ENCODE results near the gene DACT3.
A peak's percentile ranks its signal among the peaks of the same experiment; 100 is the strongest.

The DACT3 gene

DNA sequence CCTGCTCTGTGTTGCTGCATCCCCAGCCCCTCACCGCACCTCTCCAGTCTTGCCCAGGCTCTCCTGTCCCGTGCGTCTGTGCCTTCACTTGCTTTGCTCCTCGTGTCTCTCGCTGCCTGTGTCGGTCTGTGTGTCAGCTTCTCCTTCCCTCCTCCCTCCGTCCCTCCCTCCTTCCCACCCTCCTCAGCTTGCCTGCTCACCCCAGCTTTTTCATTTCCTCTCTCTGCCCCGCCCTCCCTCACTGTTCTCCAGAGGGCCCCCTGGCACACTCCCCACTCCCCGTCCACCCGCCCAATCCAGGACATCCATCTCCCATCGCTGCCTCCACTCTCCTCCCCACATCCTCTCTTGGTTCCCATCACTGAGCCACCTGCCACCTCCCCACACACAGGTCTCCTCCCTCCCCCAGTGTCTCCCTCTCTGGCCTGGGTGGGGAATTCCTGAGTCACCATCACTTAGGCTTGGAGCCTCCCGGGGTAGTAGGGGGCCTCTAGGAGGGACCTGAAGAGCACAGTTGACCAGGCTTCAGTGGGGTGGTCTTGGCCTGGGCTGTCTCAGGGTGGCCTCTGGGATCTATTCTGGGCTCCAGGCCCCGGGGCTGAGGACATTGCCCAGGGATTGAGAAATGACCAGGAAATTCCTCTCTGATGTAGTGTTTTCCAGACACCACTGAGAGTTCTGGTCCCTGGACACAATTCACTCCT lies 35.9 kb downstream of the DACT3 start, which contains the start of gene PTGIR:
TSS of gene PTGIR (minus strand) at position 132 of the 704 bp plus-strand sequence. CDS start 864 bp downstream, outside the sequence.
- no peaks in the 10 kb centered on the region for H4K20me1 ChIP-seq
- H3K4me3 ChIP-seq, result 0 out of 2 replicates have a peak within 1 kb of the TSS, but pooled peaks have one; percentile 11
- peak within 1 kb of the TSS; percentile 80 for H3K4me2 ChIP-seq
- TF ChIP-seq Cebpa-rat (IDR thresholded peaks at IDR 0.05), result no peak
- H3K9me3 ChIP-seq, result no peaks in the 10 kb centered on the region
- H3K27me3 ChIP-seq, result no peaks in the 10 kb centered on the region
- H3K4me1 ChIP-seq, result peaks cover 87% of the 10 kb centered on the region
- peak within 1 kb of the TSS; percentile 48; the same call in 1 of the 2 replicates for H3K9ac ChIP-seq
- H3K27ac ChIP-seq, result peak within 1 kb of the TSS; percentile 77
- no peaks in the 10 kb centered on the region for H3K36me3 ChIP-seq

DNA sequence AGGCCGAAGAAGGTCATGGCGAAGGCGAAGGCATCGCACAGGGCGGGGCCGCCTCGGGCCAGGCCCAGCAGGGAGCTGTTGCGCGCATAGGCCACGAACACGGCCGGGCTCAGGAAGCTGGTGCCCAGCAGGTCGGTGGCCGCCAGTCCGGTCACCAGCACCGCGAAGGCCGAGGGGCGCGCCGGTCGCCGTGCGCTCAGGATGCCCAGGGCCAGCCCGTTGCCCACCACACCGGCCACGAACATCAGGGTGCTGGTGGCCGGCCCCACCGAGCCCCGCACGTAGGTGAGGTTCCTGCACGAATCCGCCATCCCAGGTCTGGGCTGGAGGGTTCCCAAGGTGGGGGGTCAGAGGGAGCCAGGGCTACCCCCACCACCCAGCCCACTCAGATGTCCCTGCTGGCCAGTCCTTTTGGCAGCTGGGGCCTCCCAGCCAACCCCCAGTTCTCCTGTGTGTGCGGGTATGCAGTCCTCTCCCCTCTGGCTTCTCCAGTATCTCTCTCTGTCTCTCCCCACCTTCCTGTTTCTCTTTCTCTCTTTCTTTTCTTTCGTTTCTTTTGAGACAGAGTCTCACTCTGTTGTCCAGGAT lies 37.0 kb downstream of the DACT3 start:
- Histone ChIP-seq H4K20me1 (no peaks in the 10 kb centered on the region), H3K4me2 (peak overlapping the region; percentile 80), H3K4me3 (0 out of 2 replicates have a peak overlapping the region, but pooled peaks have one; percentile 11), H3K36me3 (no peaks in the 10 kb centered on the region), H3K27ac (peak overlapping the region; percentile 62), H3K4me1 (peaks cover 87% of the 10 kb centered on the region), H3K9ac (peak overlapping the region; percentile 43; the same call in 1 of the 2 replicates), H3K9me3 (no peaks in the 10 kb centered on the region), H3K27me3 (no peaks in the 10 kb centered on the region)
- TF ChIP-seq Cebpa-rat (IDR thresholded peaks at IDR 0.05), result no peak

DNA sequence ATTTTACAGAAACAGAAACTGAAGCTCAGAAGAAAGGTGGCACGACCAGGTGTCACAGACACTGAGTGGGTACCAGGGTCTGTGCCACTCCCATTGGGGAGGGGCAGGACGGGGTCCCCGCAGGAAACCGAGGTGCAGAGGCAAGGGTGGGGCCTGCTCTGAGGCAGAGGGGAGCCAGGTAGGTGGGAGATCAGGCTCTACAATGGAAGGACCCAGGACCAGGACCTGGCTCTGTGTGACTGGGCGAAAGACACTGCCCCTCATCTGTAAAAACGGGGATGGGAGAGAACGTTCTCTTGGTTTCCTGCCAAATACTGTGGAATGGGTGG lies 38.9 kb downstream of the DACT3 start:
- Histone ChIP-seq H3K4me1 (peaks cover 93% of the 10 kb centered on the region), H4K20me1 (no peaks in the 10 kb centered on the region), H3K4me2 (peak overlapping the region; percentile 81; the same call in 1 of the 2 replicates), H3K9ac (no peak overlapping the region), H3K4me3 (no peak overlapping the region), H3K36me3 (no peaks in the 10 kb centered on the region), H3K27ac (no peak overlapping the region), H3K9me3 (no peaks in the 10 kb centered on the region), H3K27me3 (no peaks in the 10 kb centered on the region)
- no peak for TF ChIP-seq Cebpa-rat (IDR thresholded peaks at IDR 0.05)

DNA sequence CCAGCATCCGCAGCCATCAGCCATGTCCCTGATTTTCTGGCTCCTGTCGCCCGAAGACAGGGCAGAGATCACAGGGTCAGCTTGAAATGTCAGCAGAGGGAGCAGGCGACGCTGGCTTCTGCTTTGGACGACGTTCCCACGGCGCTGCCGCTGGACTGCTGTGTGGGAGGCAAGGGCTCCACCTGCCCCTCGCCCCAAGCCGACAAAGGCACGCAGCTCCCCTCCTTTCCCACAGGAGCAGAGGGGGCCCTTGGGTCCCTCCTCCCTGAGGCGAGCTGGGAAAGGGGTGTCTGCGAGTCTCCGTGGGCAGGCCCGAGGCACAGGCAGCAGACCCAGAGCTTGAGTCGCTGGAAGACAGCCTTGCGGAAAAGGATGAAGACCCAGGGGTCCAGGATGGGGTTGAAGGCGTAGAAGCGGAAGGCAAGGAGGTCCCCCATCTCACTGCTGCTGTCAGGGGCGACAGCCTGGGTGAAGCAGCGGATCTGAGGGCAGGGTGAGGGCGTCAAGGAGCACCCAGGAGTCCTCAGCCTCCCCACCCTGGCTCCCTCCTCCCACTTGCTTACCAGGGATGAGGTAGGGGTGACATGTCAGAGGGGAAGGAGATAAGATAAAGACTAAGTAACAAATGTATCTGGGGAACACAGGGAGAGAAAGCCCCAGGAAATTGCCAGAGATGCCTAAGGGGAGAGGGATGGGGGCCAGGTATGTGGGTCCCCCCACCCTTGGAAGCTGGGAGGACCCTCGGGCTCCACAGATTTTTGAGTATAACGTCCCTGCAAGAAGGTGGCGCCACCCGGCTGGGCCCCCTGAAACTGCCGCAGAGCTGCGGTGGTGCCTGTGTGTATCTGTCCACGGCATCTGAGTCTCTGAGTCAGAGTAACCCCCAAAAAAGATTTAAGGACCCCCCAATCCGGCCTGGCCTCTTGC lies 39.5 kb downstream of the DACT3 start:
- Histone ChIP-seq H3K36me3 (no peaks in the 10 kb centered on the region), H3K4me2 (peak overlapping the region; percentile 81), H4K20me1 (no peaks in the 10 kb centered on the region), H3K27ac (peak overlapping the region; percentile 26; the same call in 1 of the 2 replicates), H3K4me1 (peaks cover 93% of the 10 kb centered on the region), H3K27me3 (no peaks in the 10 kb centered on the region), H3K9ac (0 out of 2 replicates have a peak overlapping the region, but pooled peaks have one; percentile 3), H3K9me3 (no peaks in the 10 kb centered on the region), H3K4me3 (no peak overlapping the region)
- no peak for TF ChIP-seq Cebpa-rat (IDR thresholded peaks at IDR 0.05)

DNA sequence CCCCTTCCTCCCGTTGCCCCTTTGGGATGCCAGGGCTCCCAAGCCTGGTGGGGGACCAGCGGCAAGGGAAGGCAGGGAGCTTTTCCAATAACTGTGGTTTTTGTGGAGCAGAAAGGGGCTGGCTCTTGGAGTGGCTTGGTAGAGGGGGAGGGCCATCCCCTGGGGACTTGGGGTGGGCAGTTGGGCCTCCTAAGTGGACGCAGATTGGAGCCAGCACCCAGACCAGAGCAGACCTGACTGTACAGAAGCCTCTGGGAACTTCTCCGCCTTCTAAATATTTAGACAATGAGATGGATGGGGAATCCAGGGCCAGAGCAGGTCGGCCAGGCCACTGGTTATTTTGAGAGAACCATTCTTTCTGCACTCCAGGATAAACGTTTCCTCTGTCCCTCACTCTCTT lies 40.3 kb downstream of the DACT3 start:
- Histone ChIP-seq H3K9me3 (no peaks in the 10 kb centered on the region), H3K4me1 (peaks cover 93% of the 10 kb centered on the region), H4K20me1 (no peaks in the 10 kb centered on the region), H3K4me3 (no peak overlapping the region), H3K27me3 (no peaks in the 10 kb centered on the region), H3K27ac (peak overlapping the region; percentile 55; the same call in 1 of the 2 replicates), H3K36me3 (no peaks in the 10 kb centered on the region), H3K4me2 (peak overlapping the region; percentile 81), H3K9ac (0 out of 2 replicates have a peak overlapping the region, but pooled peaks have one; percentile 3)
- no peak for TF ChIP-seq Cebpa-rat (IDR thresholded peaks at IDR 0.05)

DNA sequence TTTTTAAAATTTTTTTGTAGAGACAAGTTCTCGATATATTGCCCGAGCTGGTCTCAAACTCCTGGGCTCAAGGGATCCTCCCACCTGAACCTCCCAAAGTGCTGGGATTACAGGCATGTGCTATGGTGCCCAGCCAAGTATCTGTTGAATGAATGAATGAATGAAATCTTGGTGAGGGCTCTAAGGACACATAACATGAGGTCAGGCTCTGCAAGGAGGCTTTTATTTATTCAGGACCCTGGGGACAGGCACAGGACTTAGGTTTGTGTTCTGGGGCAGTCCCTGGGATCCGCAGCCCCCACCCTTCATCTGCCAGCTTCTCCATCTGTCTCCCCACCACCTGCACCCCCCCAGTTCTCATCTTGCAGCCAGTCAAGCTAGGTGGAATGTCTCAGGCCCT lies 40.7 kb downstream of the DACT3 start:
- peaks cover 93% of the 10 kb centered on the region for H3K4me1 ChIP-seq

DNA sequence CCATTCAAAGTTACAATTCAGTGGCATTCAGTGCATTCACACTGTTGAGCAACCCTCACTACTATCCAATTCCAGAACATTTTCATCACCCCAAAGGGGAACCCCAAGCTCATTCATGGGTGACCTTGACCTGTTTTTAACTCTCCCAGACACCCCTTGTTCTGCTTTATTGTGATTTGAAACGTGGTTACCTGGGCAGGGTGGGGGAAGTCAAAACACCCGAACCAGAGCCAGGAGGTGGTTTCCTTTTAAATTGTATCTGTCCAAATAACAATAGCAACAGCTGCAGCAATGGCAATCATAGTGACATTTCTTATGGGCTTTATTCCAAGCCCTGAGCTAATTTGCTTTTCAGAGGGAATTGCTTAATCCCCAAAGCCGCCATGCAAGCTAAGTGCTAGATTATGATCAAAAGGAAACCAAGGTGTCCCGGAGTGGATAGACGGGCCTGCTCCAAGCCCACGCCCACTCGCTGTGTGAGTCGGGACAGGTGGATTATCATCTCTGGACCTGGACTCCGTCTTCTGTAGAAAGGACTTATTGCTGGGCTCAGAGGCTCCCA lies 42.2 kb downstream of the DACT3 start:
- Histone ChIP-seq H3K9me3 (no peaks in the 10 kb centered on the region), H3K4me2 (peak overlapping the region; percentile 81), H3K4me1 (peaks cover 87% of the 10 kb centered on the region), H4K20me1 (no peaks in the 10 kb centered on the region), H3K9ac (no peak overlapping the region), H3K27ac (no peak overlapping the region), H3K27me3 (no peaks in the 10 kb centered on the region), H3K36me3 (no peaks in the 10 kb centered on the region), H3K4me3 (no peak overlapping the region)
- no peak for TF ChIP-seq Cebpa-rat (IDR thresholded peaks at IDR 0.05)

More for the DNA sequence above, 40.7 kb downstream of the DACT3 start:
- Histone ChIP-seq H4K20me1 (no peaks in the 10 kb centered on the region), H3K36me3 (no peaks in the 10 kb centered on the region), H3K27me3 (no peaks in the 10 kb centered on the region), H3K4me2 (peak overlapping the region; percentile 81), H3K4me3 (no peak overlapping the region), H3K9me3 (no peaks in the 10 kb centered on the region), H3K27ac (peak overlapping the region; percentile 55; the same call in 1 of the 2 replicates), H3K9ac (peak overlapping the region; percentile 31; the same call in 1 of the 2 replicates)
- no peak for TF ChIP-seq Cebpa-rat (IDR thresholded peaks at IDR 0.05)

DNA sequence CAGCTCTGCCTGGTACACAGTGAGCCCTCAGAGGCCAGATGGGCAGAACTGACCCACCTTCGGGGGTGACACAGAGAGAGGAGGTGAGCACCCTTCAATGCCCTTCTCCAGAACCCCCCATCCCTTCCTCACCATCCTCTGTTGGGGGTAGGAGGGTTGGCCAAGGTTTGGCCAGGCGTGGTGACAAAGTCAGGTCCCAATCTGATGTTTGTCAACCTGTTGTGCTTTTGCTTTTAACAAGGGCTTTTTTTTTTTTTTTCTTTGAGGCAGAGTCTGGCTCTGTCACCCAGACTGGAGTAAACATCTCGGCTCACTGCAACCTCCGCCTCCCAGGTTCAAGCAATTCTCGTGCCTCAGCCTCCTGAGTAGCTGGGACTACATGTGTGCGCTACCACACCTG lies 43.4 kb downstream of the DACT3 start:
- Histone ChIP-seq H4K20me1 (peaks cover 2% of the 10 kb centered on the region), H3K27me3 (no peaks in the 10 kb centered on the region), H3K36me3 (no peaks in the 10 kb centered on the region), H3K4me2 (peak overlapping the region; percentile 86), H3K4me3 (no peak overlapping the region), H3K9ac (no peak overlapping the region), H3K27ac (no peak overlapping the region), H3K9me3 (no peaks in the 10 kb centered on the region), H3K4me1 (peaks cover 84% of the 10 kb centered on the region)
- TF ChIP-seq Cebpa-rat (IDR thresholded peaks at IDR 0.05), result no peak

All from BLaER1 (cell line).